Spleen (tissue), 11 donors: Measurements from ENCODE around the gene FUT8. TPM values are rescaled to one million over a fixed set of nuclear protein-coding genes. Genes with fewer than 3 reads are reported as not detected.

Experiments used
- DNase-seq: peaks from one replicate; pipeline ENCODE4 v3.0.0-alpha.2; 2020
- H3K27ac ChIP-seq, 8 donors: fragments of 200-600 bp; sonication (generic) in 7 of 8; 1 replicate in 4 of 8; 2 replicates in 4 of 8; pipeline versions ENCODE4 v1.5.0 to v1.8.0; 2016 to 2021; ENCODE audit warnings: inconsistent platforms in 4 of 8, mild to moderate bottlenecking in 4 of 8, moderate library complexity in 1 of 8
- H3K27me3 ChIP-seq, 7 donors: fragments of 200-600 bp; sonication (generic) in 6 of 7; replicated peaks in 1 of 7; 1 replicate in 4 of 7; 2 replicates in 3 of 7; pipeline versions ENCODE4 v1.5.0 to v1.8.0; 2016 to 2021; ENCODE audit warnings: inconsistent platforms in 3 of 7, mild to moderate bottlenecking in 1 of 7
- H3K36me3 ChIP-seq, 6 donors: fragments of 200-600 bp; sonication (generic) in 5 of 6; 1 replicate in 4 of 6; 2 replicates in 2 of 6; pipeline versions ENCODE4 v1.5.0 to v1.8.0; 2016 to 2021; ENCODE audit warnings: inconsistent platforms in 2 of 6
- H3K4me1 ChIP-seq, 6 donors: fragments of 200-600 bp; sonication (generic) in 5 of 6; 1 replicate in 3 of 6; 2 replicates in 3 of 6; pipeline versions ENCODE4 v1.5.0 to v1.8.0; 2016 to 2021; ENCODE audit warnings: inconsistent platforms in 3 of 6
- H3K4me3 ChIP-seq, 8 donors: fragments of 200-600 bp; sonication (generic) in 7 of 8; 1 replicate in 4 of 8; 2 replicates in 4 of 8; pipeline versions ENCODE4 v1.5.0 to v1.8.0; 2016 to 2021; ENCODE audit warnings: inconsistent platforms in 4 of 8, mild to moderate bottlenecking in 4 of 8, moderate library complexity in 2 of 8
- H3K9me3 ChIP-seq, 8 donors: fragments of 200-600 bp; sonication (generic) in 7 of 8; 1 replicate in 4 of 8; 2 replicates in 4 of 8; pipeline versions ENCODE4 v1.5.0 to v1.8.0; 2016 to 2021; ENCODE audit warnings: inconsistent platforms in 4 of 8
- POLR2A ChIP-seq, 3 donors: fragments of 450-650 bp; IDR thresholded peaks; one replicate each; pipeline ENCODE4 v1.5.1; 2017; ENCODE audit warnings: antibody characterized with exemption in 3 of 3, mild to moderate bottlenecking in 1 of 3
- POLR2AphosphoS5 ChIP-seq, 3 donors: sonication (generic); formaldehyde crosslinking; IDR thresholded peaks; one replicate each; pipeline ENCODE4 v1.5.1; 2017; ENCODE audit warnings: antibody characterized with exemption in 3 of 3
- whole genome bisulfite sequencing, 5 donors: extraction: QIAGEN DNeasy Blood & Tissue Kit in 3 of 5; methylation state at CpG; one replicate each; pipeline versions ENCODE4 v1.1.5 to v1.1.7; 2013 to 2018; 5-methylcytosine and 5-hydroxymethylcytosine counted together
- intact Hi-C: fragments of 100-400 bp; cut with DNase I; formaldehyde crosslinking; loops from one replicate; pipeline ENCODE4 v1.15.0; 2023; ENCODE audit warnings: low total_unique reads
- polyA plus RNA-seq, 3 donors: library from polyadenylated mRNA; stranded (reverse); fragments of 200-250 nt; gene quantifications; one replicate each; pipeline ENCODE4 v1.2.1, GENCODE V29; 2013
- total RNA-seq, 7 donors: library from RNA; depleted of rRNA in 3 of 7; stranded (reverse); fragments of >200 nt in 3 of 7; fragmentation: NEBNext Ultra II Directional in 4 of 7; extraction: Animal tissue kit (Norgen Biotek cat#: 25700) in 4 of 7; gene quantifications; one replicate each; pipeline versions ENCODE4 v1.1.0 to v1.2.1, GENCODE V29; 2016 to 2021
- TF ChIP-seq, protein P1 (sequence below), 11 experiments: fragments of 200-600 bp in 7 of 11; fragments of 450-650 bp in 4 of 11; sonication (generic) in 4 of 11; IDR thresholded peaks in 8 of 11; conservative IDR thresholded peaks in 3 of 11; 1 replicate in 7 of 11; 2 replicates in 4 of 11; pipeline versions ENCODE4 v1.4.0 to v1.8.0; 2016 to 2021; ENCODE audit warnings: antibody characterized with exemption in 11 of 11, inconsistent platforms in 4 of 11, mild to moderate bottlenecking in 1 of 11
- donor health status: healthy with polysubstance abuse.
- donor health status: DM: no; HTN: no; CAD: no; lungs with moderate emphysema.
- donor health status: DM: no; HTN: no; CAD: no.
- donor health status: Bipolar disorder and iron deficiency.
- donor health status: healthy.
- donor health status: DM: no; HTN: no; CAD: no.
- donor health status: DM: yes; HTN: yes; CAD: no.

Gene FUT8
- total and polyA plus RNA-seq, 10 donors, result 9.4 to 75.1 (median 53.0) TPM

DNA sequence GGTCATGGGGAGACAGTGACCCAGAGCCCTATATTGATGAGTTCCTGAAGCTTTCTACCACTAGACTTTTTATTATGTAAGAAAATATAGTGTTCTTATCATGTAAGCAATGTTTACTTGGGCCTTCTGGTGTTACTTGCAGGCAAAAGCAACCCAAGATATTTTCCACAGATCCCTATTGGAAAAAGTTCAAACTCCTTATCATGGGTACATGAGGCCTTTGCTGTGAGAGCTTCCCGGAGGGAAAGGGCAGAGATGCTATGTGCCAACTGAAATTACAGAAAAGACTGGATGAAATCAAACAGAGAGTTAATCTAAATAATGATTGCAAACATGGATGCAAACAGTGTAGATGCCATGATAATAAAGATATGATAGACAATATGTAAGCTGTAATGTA lies 361.5 kb downstream of the FUT8 start:
- H3K9me3 ChIP-seq, result no peaks in the 10 kb centered on the region
- H3K27me3 ChIP-seq, result no peaks in the 10 kb centered on the region
- H3K4me1 ChIP-seq, result no peaks in the 10 kb centered on the region
- H3K4me3 ChIP-seq, result no peak overlapping the region
- DNase-seq, result no peak
- no peaks in the 10 kb centered on the region for H3K36me3 ChIP-seq
- TF ChIP-seq POLR2AphosphoS5 (IDR thresholded peaks at IDR 0.05), result no peak
- TF ChIP-seq, protein P1, sequence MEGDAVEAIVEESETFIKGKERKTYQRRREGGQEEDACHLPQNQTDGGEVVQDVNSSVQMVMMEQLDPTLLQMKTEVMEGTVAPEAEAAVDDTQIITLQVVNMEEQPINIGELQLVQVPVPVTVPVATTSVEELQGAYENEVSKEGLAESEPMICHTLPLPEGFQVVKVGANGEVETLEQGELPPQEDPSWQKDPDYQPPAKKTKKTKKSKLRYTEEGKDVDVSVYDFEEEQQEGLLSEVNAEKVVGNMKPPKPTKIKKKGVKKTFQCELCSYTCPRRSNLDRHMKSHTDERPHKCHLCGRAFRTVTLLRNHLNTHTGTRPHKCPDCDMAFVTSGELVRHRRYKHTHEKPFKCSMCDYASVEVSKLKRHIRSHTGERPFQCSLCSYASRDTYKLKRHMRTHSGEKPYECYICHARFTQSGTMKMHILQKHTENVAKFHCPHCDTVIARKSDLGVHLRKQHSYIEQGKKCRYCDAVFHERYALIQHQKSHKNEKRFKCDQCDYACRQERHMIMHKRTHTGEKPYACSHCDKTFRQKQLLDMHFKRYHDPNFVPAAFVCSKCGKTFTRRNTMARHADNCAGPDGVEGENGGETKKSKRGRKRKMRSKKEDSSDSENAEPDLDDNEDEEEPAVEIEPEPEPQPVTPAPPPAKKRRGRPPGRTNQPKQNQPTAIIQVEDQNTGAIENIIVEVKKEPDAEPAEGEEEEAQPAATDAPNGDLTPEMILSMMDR (IDR thresholded peaks at IDR 0.05 in 8 of 11, conservative IDR thresholded peaks at IDR 0.05 in 3 of 11), result no peak
- no peak for TF ChIP-seq POLR2A (IDR thresholded peaks at IDR 0.05)
- intact Hi-C loops, result no loop called here
- 83 to 100% (median 93%) methylated on average over 1 of the region's 1 CpG for WGBS, 5 donors
- H3K27ac ChIP-seq, result no peak overlapping the region

DNA sequence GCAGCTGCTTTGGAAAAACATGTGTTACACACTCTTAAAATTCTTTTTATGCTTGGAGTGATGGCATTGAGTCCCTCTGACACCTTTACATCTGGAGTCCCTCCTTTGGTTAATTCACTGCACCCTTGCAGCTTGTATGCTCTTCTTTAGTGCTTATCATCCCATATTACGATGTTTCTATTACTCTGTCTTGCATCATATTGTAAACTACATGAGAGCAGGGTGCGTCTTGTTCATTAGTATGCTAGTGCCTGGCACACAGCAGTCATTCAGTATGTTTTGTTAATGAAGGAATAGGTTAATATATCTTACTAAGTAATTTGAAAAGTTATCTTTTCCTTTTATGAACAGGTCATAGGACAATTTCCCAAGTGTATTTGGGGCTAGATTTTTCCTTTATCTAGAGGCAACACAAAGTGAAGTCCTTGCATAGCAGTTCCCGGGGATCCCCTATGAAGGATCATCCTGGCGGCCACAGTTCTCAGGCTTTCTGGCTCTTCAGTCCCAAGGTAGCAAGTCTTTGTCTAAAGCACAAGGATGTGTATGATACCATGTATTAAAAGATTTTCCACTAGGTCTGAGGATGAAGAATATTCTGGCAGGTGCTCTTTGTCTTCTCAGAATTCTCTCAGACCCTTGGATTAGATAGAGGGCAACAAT lies 363.8 kb downstream of the FUT8 start:
- Histone ChIP-seq H3K4me1 (no peaks in the 10 kb centered on the region), H3K27me3 (no peaks in the 10 kb centered on the region), H3K9me3 (no peaks in the 10 kb centered on the region), H3K4me3 (no peak overlapping the region), H3K27ac (no peak overlapping the region), H3K36me3 (no peaks in the 10 kb centered on the region)
- TF ChIP-seq POLR2A (IDR thresholded peaks at IDR 0.05), result no peak
- TF ChIP-seq, protein P1 (IDR thresholded peaks at IDR 0.05 in 8 of 11, conservative IDR thresholded peaks at IDR 0.05 in 3 of 11), result no peak
- WGBS, 5 donors, result 70 to 93% (median 83%) methylated on average over 4 of the region's 4 CpGs
- no peak for DNase-seq
- intact Hi-C loops, result no loop called here

DNA sequence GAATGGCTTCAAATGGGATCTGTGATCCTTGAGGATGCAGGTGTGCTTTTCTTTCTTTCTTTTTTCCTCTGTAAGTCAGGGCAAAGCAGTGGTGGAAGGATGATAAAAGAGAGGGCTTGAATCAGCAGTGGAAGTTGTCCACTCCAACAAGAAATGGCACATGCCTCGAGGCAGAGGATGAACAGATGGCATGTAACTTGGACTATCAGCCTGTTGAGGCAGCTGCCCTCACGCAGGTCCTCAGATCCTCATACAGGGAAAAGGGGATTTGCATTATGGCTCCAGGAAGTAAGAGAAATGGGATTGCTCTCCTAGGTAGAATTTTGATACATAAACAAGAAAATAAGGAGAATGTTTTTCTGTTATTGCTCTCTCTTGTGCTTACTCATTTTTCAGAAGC lies 368.0 kb downstream of the FUT8 start:
- H3K27me3 ChIP-seq, result no peaks in the 10 kb centered on the region
- 80 to 91% (median 85%) methylated on average over 2 of the region's 2 CpGs for WGBS, 5 donors
- intact Hi-C loops, result no loop called here
- no peaks in the 10 kb centered on the region for H3K36me3 ChIP-seq
- no peaks in the 10 kb centered on the region for H3K4me1 ChIP-seq
- no peaks in the 10 kb centered on the region for H3K9me3 ChIP-seq
- no peak for TF ChIP-seq POLR2AphosphoS5 (IDR thresholded peaks at IDR 0.05)
- TF ChIP-seq, protein P1 (IDR thresholded peaks at IDR 0.05 in 8 of 11, conservative IDR thresholded peaks at IDR 0.05 in 3 of 11), result no peak
- no peak for TF ChIP-seq POLR2A (IDR thresholded peaks at IDR 0.05)
- no peak overlapping the region for H3K4me3 ChIP-seq
- no peak overlapping the region for H3K27ac ChIP-seq
- no peak for DNase-seq

DNA sequence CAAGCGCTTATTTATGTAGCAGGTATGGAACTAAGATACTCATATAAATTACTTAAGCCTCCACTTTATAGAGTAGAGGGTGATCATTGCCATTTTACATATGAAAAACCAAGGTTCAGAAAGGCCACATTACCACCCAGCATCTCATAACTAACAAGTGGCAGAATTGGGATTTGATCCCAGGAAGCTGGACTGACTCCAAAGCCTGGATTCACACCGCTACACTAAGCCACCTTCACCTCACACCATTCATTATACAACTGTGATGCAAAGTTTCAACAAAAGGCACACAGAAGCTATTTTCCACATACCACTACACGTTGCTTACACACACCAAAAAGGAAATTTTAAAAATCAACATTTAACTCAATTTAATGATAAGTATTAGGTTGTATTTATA lies 370.6 kb downstream of the FUT8 start:
- intact Hi-C loops, result no loop called here
- no peak for DNase-seq
- 77 to 94% (median 93%) methylated on average over 3 of the region's 3 CpGs for WGBS, 5 donors

More for the DNA sequence above, 370.6 kb downstream of the FUT8 start:
- Histone ChIP-seq H3K4me3 (no peak overlapping the region), H3K4me1 (no peaks in the 10 kb centered on the region), H3K27ac (no peak overlapping the region), H3K9me3 (no peaks in the 10 kb centered on the region), H3K36me3 (no peaks in the 10 kb centered on the region), H3K27me3 (no peaks in the 10 kb centered on the region)
- TF ChIP-seq POLR2A (IDR thresholded peaks at IDR 0.05) (no peak), POLR2AphosphoS5 (IDR thresholded peaks at IDR 0.05) (no peak)
- TF ChIP-seq, protein P1 (IDR thresholded peaks at IDR 0.05 in 8 of 11, conservative IDR thresholded peaks at IDR 0.05 in 3 of 11), result no peak
